ENCODE data around the gene TSTD2.
A peak's percentile ranks its signal among the peaks of the same experiment; 100 is the strongest.
"Not testable (repeated sequence)": the region's sequence is repeated elsewhere in the genome, so short reads cannot be mapped to it uniquely, and the experiment has no call there.

TSTD2 gene

GRCh38 chr9:97630591-97630990, 2.6 kb downstream of the TSTD2 start:
- no peak for DNase-seq (ENCODE audit: low spot score)

DNA sequence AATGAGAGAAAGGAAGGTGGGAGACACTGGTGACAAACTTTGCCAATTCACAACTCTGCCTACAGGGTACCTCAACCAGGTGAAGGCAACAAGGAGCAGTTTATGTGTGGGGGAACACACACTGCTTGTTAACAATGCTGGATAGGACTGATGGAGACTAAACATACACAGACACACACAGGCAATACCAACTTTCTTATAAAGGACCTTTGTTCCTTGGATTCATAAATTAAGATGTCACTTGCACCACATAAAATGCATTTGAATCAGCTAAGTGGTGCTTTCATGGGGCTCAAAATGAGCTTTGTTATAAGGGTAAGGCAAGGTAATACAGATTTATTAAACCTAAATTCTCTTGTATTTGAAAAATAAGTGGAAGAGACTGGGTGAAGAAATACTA, 4.0 kb downstream of the TSTD2 start:
- DNase-seq (ENCODE audit: low spot score): no peak

- DNase-seq (ENCODE audit: low spot score): no peak
Measured at GRCh38 chr9:97628668-97629067, 4.5 kb downstream of the TSTD2 start.

- no peak for DNase-seq (ENCODE audit: low spot score)
Measured at GRCh38 chr9:97627624-97628023, 5.5 kb downstream of the TSTD2 start.

GRCh38 chr9:97625620-97626019, 7.5 kb downstream of the TSTD2 start:
- DNase-seq (ENCODE audit: low spot score): no peak

DNA sequence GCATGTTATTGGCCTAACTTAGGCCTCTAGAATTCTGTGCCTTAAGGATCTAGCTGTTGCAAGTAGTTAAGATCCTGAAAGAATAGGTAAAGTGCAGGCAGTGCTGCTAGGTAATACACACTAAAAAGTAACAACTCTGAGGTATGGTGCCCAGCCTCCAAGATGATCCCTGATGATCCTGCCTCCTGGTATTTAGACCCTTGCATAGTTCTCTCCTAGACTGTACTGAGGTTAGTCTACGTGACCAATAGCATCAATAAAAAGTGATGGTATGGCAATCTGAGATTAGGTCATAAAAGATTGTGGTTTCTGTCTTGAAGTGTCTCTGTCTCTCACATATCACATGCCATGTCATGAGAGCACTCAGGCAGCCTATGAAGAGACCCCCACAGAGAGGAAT, 9.2 kb downstream of the TSTD2 start:
- DNase-seq (ENCODE audit: low spot score): no peak

- not testable (repeated sequence) for DNase-seq (ENCODE audit: low spot score)
Measured at GRCh38 chr9:97622483-97622882, 10.7 kb downstream of the TSTD2 start.

DNA sequence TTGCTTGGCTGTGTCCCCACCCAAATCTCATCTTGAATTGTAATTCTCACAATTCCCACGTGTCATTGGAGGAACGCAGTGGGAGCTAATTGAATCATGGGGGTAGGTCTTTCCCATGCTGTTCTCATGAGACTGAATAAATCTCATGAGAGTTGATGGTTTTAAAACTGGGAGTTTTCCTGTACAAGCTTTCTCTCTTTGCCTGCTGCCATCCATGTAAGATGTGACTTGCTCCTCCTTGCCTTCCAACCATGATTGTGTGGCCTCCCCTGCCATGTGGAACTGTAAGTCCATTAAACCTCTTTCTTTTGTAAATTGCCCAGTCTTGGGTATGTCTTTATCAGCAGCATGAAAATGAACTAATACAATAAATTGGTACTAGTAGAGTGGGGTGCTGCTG, 13.1 kb downstream of the TSTD2 start:
- not testable (repeated sequence) for DNase-seq (ENCODE audit: low spot score)

GRCh38 chr9:97617939-97618416, 15.2 kb downstream of the TSTD2 start:
- DNase-seq (ENCODE audit: low spot score): no peak

- DNase-seq (ENCODE audit: low spot score): peak; percentile 72
Measured at GRCh38 chr9:97615439-97616072, 17.6 kb downstream of the TSTD2 start.

DNA sequence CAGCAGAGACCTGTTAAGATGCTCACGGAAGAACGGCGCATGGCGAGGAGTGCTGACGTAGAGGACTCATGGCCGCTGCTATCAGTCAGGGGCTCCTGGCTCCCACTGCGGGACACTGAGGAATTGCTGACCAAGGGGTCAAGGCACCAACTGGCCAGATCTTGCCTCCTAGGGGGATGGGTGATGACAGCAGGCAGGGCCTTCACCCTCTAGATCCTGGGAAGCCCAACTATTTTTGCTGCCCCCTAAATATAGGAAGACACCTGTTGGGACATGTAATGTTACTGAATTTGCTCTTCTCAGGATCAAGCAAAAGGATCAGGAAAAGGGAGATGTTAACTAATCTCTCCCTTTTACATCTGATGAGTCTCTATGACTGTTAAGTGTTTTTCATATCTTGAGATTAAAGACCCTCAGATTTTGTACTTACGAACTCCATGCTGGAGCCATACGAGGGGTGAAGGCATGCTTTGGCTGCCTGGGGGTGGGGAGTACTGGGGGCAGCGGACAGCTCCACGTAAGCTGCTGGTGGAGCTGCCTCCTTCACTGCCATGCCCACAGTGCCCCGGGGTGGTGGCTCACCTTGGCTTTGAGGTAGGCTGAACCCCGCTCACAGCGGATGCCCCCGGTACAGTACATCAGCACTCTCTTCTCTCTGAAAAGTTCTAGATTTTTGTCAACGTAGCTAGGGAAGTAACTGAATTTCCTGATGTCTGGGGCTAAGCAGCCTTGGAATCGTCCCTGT, 28.1 kb downstream of the TSTD2 start:
- no peak for DNase-seq (ENCODE audit: low spot score)

GRCh38 chr9:97602430-97602829, 30.7 kb downstream of the TSTD2 start:
- no peak for DNase-seq (ENCODE audit: low spot score)

GRCh38 chr9:97601228-97601898, 31.8 kb downstream of the TSTD2 start:
- DNase-seq (ENCODE audit: low spot score): no peak

DNA sequence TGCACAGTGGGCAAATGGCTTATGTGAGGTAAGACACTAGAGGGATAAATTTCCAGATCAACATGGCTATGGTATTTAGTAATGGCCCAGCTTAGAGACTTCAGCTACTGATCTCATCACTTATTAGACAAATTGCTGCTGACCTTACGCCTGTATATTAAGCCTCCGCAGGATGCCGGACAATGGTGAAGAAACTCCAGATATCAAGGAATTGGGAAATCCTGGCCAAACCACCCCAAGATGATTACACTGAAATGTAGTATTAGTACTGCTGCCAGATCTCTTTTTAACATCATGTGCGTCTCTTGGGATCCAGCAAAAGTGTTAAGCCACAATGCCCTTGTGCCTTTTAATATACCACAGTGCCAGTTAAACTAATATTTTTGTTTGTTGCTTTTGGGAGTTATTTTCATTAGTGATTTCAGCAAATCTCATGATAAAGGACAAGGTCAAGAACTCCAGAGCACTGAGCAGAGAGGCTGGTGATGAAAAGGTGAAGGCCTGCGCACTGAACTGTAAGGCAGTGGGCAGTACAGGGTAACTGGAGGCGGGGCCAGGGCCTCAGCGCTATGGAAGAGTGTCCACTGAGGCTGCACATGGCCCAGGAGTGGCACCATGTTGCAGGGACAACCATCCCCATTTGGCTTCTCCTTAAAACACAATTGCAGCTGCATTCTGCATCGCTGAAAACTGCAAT, 32.5 kb downstream of the TSTD2 start:
- no peak for DNase-seq (ENCODE audit: low spot score)

- no peak for DNase-seq (ENCODE audit: low spot score)
Measured at GRCh38 chr9:97599314-97599846, 33.8 kb downstream of the TSTD2 start.

DNA sequence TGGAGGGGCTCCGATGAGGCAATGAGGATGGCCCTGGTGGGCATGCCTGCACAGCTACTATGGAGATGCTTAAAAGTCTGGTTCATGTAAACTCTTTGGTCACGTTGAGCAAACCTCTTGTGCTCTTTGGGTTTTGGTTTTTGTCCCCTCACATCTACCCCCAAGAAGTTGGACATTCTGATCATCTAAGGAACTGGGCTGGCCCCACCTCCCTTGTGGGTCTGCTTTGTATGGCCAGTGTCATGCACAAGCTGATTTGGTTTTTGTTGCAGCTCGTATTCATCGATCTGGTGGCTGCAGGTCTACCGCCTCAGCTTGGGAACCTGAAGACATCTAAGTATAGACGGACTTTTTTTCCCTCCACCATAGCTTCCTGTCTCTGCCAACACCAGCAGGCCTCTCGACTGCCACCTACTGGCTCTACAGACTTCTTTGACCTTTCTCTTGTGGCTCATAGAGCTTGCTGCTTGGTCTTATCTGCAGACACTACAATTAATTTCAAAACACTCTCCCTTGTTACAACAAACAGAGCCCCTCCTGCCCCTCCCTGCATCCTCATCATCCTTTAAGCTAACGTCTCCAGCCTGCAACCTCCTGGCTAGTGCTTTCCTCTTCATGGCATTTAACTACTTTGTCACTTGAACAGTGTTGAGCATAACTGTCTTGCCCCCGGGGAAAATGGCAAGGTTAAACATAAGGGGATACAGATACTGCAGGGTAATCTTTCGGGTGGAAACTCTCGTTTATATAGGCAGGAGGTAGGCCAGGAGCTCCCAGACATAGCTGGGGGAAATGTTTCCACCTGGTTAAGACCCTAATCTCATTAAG, 34.5 kb downstream of the TSTD2 start:
- peak; percentile 82 for DNase-seq (ENCODE audit: low spot score)

- no peak for DNase-seq (ENCODE audit: low spot score)
Measured at GRCh38 chr9:97596906-97597305, 36.3 kb downstream of the TSTD2 start.

- DNase-seq (ENCODE audit: low spot score): no peak
Measured at GRCh38 chr9:97594381-97594921, 38.7 kb downstream of the TSTD2 start.

GRCh38 chr9:97593960-97594359, 39.2 kb downstream of the TSTD2 start:
- no peak for DNase-seq (ENCODE audit: low spot score)

- DNase-seq (ENCODE audit: low spot score): no peak
Measured at GRCh38 chr9:97592126-97592525, 41.0 kb downstream of the TSTD2 start.

- DNase-seq (ENCODE audit: low spot score): no peak
Measured at GRCh38 chr9:97591535-97591934, 41.6 kb downstream of the TSTD2 start.
